ENCODE results near the gene PORCN.

PORCN gene

GRCh38 chrX:48489892-48490291, 18.9 kb upstream of the PORCN start:
- no peak overlapping the region for H3K27ac Mint-ChIP-seq
- H3K9me3 Mint-ChIP-seq, result no peaks in the 10 kb centered on the region
- H3K27me3 Mint-ChIP-seq, result no peaks in the 10 kb centered on the region
- no peak overlapping the region for H3K4me3 Mint-ChIP-seq
- H3K4me1 Mint-ChIP-seq, result no peaks in the 10 kb centered on the region
- H3K36me3 Mint-ChIP-seq, result no peaks in the 10 kb centered on the region

DNA sequence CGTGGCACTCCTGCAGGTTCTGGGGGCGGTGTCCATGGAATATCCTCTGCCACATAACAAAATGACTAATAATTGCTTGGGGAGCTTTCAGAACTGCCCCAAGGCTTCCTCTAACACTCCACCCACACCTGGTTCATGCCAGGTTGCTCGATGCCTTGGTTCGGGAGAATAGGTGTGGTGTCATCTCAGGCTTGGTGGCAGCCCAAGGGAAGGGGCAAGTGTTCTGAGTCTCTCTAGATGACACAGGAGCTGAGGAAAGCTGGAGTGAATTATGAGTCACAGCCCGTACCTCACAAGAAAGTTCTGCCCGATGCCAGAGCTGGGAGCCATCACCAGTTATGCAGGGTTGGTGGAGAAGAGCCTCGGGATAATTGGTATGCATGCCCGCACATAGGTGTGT, 18.1 kb upstream of the PORCN start:
- no peaks in the 10 kb centered on the region for H3K9me3 Mint-ChIP-seq
- H3K4me3 Mint-ChIP-seq, result no peak overlapping the region
- no peaks in the 10 kb centered on the region for H3K27me3 Mint-ChIP-seq
- no peaks in the 10 kb centered on the region for H3K4me1 Mint-ChIP-seq
- no peak overlapping the region for H3K27ac Mint-ChIP-seq
- H3K36me3 Mint-ChIP-seq, result no peaks in the 10 kb centered on the region

GRCh38 chrX:48491809-48492208, 17.0 kb upstream of the PORCN start:
- H3K9me3 Mint-ChIP-seq, result no peaks in the 10 kb centered on the region
- no peaks in the 10 kb centered on the region for H3K4me1 Mint-ChIP-seq
- no peak overlapping the region for H3K4me3 Mint-ChIP-seq
- H3K27ac Mint-ChIP-seq, result no peak overlapping the region
- no peaks in the 10 kb centered on the region for H3K36me3 Mint-ChIP-seq
- H3K27me3 Mint-ChIP-seq, result no peaks in the 10 kb centered on the region

- no peak overlapping the region for H3K27ac Mint-ChIP-seq
Observed at GRCh38 chrX:48492293-48492910, 16.4 kb upstream of the PORCN start.

GRCh38 chrX:48493890-48494364, 14.9 kb upstream of the PORCN start:
- H3K27me3 Mint-ChIP-seq, result no peaks in the 10 kb centered on the region
- H3K36me3 Mint-ChIP-seq, result no peaks in the 10 kb centered on the region
- H3K9me3 Mint-ChIP-seq, result no peaks in the 10 kb centered on the region
- no peak overlapping the region for H3K4me3 Mint-ChIP-seq
- no peak overlapping the region for H3K27ac Mint-ChIP-seq
- no peaks in the 10 kb centered on the region for H3K4me1 Mint-ChIP-seq

More at GRCh38 chrX:48492293-48492910, 16.4 kb upstream of the PORCN start:
- no peak overlapping the region for H3K4me3 Mint-ChIP-seq
- no peaks in the 10 kb centered on the region for H3K9me3 Mint-ChIP-seq
- H3K27me3 Mint-ChIP-seq, result no peaks in the 10 kb centered on the region
- H3K36me3 Mint-ChIP-seq, result no peaks in the 10 kb centered on the region
- no peaks in the 10 kb centered on the region for H3K4me1 Mint-ChIP-seq

GRCh38 chrX:48496660-48497059, 12.1 kb upstream of the PORCN start:
- no peaks in the 10 kb centered on the region for H3K36me3 Mint-ChIP-seq
- H3K4me1 Mint-ChIP-seq, result no peaks in the 10 kb centered on the region
- no peak overlapping the region for H3K27ac Mint-ChIP-seq
- no peaks in the 10 kb centered on the region for H3K27me3 Mint-ChIP-seq
- H3K9me3 Mint-ChIP-seq, result no peaks in the 10 kb centered on the region
- no peak overlapping the region for H3K4me3 Mint-ChIP-seq

DNA sequence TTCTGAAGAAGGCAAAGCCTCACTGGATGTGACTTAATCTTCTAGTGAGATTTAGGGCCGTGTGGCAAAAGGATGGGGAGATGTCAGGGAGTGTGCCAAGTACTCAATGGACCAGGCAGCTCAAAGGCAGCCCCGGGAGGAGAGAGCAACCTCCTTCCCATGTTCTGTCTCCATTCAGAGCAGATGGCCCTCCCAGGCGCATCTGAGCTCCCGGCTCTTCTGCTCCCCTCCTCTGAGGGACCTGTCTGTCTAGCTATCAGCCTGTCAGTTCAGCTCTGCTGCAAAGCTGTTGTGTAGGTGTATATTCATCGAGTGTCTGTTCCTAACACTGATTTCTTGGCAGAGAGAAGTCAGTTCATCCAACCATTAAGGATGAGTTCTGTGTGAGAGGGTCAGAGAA, 10.9 kb upstream of the PORCN start:
- no peak overlapping the region for H3K27ac Mint-ChIP-seq
- H3K4me1 Mint-ChIP-seq, result no peaks in the 10 kb centered on the region
- no peak overlapping the region for H3K4me3 Mint-ChIP-seq
- H3K27me3 Mint-ChIP-seq, result no peaks in the 10 kb centered on the region
- H3K9me3 Mint-ChIP-seq, result no peaks in the 10 kb centered on the region
- H3K36me3 Mint-ChIP-seq, result no peaks in the 10 kb centered on the region

- H3K4me3 Mint-ChIP-seq, result no peak overlapping the region
- H3K27me3 Mint-ChIP-seq, result no peaks in the 10 kb centered on the region
- no peaks in the 10 kb centered on the region for H3K4me1 Mint-ChIP-seq
- no peaks in the 10 kb centered on the region for H3K36me3 Mint-ChIP-seq
- no peaks in the 10 kb centered on the region for H3K9me3 Mint-ChIP-seq
- H3K27ac Mint-ChIP-seq, result no peak overlapping the region
Observed at GRCh38 chrX:48498374-48498809, 10.4 kb upstream of the PORCN start.

DNA sequence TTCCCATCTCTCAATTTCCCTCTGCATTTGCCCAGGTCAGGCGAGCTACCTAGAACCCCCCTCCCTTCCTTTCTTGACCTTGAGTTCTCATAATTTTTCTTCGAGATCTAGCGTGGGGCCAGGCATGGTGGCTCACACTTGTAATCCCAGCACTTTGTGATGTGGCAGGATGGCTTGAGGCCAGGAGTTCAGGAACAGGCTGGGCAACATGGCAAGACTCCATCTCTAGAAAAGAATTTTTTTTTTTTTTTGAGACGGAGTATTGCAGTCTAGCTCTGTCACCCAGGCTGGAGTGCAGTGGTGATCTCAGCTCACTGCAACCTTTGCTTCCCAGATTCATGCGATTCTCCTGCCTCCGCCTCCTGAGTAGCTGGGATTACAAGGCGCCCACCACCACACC, 4.5 kb upstream of the PORCN start:
- H3K9me3 Mint-ChIP-seq, result no peaks in the 10 kb centered on the region
- H3K27me3 Mint-ChIP-seq, result no peaks in the 10 kb centered on the region
- H3K36me3 Mint-ChIP-seq, result no peaks in the 10 kb centered on the region
- H3K27ac Mint-ChIP-seq, result no peak overlapping the region
- H3K4me1 Mint-ChIP-seq, result peaks cover under 1% of the 10 kb centered on the region
- H3K4me3 Mint-ChIP-seq, result no peak overlapping the region

- H3K27ac Mint-ChIP-seq, result no peak overlapping the region
- peaks cover 11% of the 10 kb centered on the region for H3K4me1 Mint-ChIP-seq
- H3K36me3 Mint-ChIP-seq, result no peaks in the 10 kb centered on the region
- no peaks in the 10 kb centered on the region for H3K9me3 Mint-ChIP-seq
- no peak overlapping the region for H3K4me3 Mint-ChIP-seq
- H3K27me3 Mint-ChIP-seq, result no peaks in the 10 kb centered on the region
Observed at GRCh38 chrX:48505481-48505880, 3.3 kb upstream of the PORCN start.

GRCh38 chrX:48507246-48507645, 1.5 kb upstream of the PORCN start:
- Mint-ChIP-seq H3K36me3 (peaks cover 3% of the 10 kb centered on the region), H3K9me3 (no peaks in the 10 kb centered on the region), H3K4me1 (peaks cover 22% of the 10 kb centered on the region), H3K27ac (peak overlapping the region; percentile 66), H3K27me3 (no peaks in the 10 kb centered on the region), H3K4me3 (peak overlapping the region; percentile 54)

GRCh38 chrX:48509245-48509590, 426 bp downstream of the PORCN start:
- Mint-ChIP-seq H3K27me3 (no peaks in the 10 kb centered on the region), H3K4me3 (peak overlapping the region; percentile 93), H3K9me3 (no peaks in the 10 kb centered on the region), H3K4me1 (peaks cover 22% of the 10 kb centered on the region), H3K27ac (peak overlapping the region; percentile 92), H3K36me3 (peaks cover 3% of the 10 kb centered on the region)

GRCh38 chrX:48509619-48510018, 827 bp downstream of the PORCN start:
- Mint-ChIP-seq H3K4me1 (peaks cover 22% of the 10 kb centered on the region), H3K9me3 (no peaks in the 10 kb centered on the region), H3K36me3 (peaks cover 3% of the 10 kb centered on the region), H3K27me3 (no peaks in the 10 kb centered on the region), H3K4me3 (peak overlapping the region; percentile 93), H3K27ac (peak overlapping the region; percentile 92)

GRCh38 chrX:48511560-48511959, 2.8 kb downstream of the PORCN start:
- Mint-ChIP-seq H3K4me1 (peaks cover 28% of the 10 kb centered on the region), H3K36me3 (peaks cover 3% of the 10 kb centered on the region), H3K9me3 (no peaks in the 10 kb centered on the region), H3K4me3 (peak overlapping the region; percentile 52), H3K27ac (no peak overlapping the region), H3K27me3 (no peaks in the 10 kb centered on the region)

GRCh38 chrX:48512371-48512935, 3.7 kb downstream of the PORCN start:
- H3K27ac Mint-ChIP-seq, result no peak overlapping the region

DNA sequence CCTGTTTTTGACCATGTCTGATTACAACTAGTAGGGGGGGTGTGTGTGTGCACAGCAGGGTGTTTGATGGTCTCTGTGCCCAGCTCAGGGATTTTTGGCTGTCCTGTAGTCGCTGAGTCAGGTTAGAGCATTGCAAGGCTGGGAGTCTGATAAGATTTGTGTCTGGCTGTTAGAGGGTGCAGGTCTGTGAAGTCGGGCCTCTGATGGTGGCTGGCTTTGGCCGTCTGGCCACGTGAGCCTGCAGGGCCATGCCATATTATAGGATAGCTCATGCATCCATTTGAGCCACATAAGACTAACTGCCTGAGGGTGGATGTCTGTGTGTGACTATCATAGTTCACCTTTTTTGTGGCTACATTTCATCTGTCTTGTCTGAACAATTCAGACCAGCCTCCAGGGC, 4.9 kb downstream of the PORCN start:
- H3K36me3 Mint-ChIP-seq, result peaks cover 3% of the 10 kb centered on the region
- H3K4me3 Mint-ChIP-seq, result no peak overlapping the region
- no peak overlapping the region for H3K27ac Mint-ChIP-seq
- no peaks in the 10 kb centered on the region for H3K27me3 Mint-ChIP-seq
- no peaks in the 10 kb centered on the region for H3K9me3 Mint-ChIP-seq
- peaks cover 33% of the 10 kb centered on the region for H3K4me1 Mint-ChIP-seq

More at GRCh38 chrX:48512371-48512935, 3.7 kb downstream of the PORCN start:
- Mint-ChIP-seq H3K27me3 (no peaks in the 10 kb centered on the region), H3K36me3 (peaks cover 3% of the 10 kb centered on the region), H3K9me3 (no peaks in the 10 kb centered on the region), H3K4me1 (peaks cover 33% of the 10 kb centered on the region), H3K4me3 (no peak overlapping the region)

Measured in activated naive CD4-positive, alpha-beta T cell treated with anti-CD3 and anti-CD28 coated beads, Interleukin-2, amount 50 U/mL, for 24 hours (primary cell).